Keratinocyte (primary cell): Measurements from ENCODE around the gene ART4.

Source experiments
- CTCF ChIP-seq, 3 experiments: IDR thresholded peaks in 1 of 3; conservative IDR thresholded peaks in 1 of 3; optimal IDR thresholded peaks in 1 of 3; 2 replicates in 2 of 3; 3 replicates in 1 of 3; pipeline versions ENCODE3 to v1.5.1; 2011; ENCODE audit warnings: low read length in 3 of 3, mild to moderate bottlenecking in 3 of 3, moderate library complexity in 2 of 3, control low read depth in 1 of 3, inconsistent platforms in 1 of 3; ENCODE audit not compliant: insufficient read depth in 2 of 3; ENCODE audit errors: extremely low read depth in 1 of 3
- EZH2 ChIP-seq: IDR thresholded peaks from one replicate; pipeline ENCODE4 v1.6.1; 2012; ENCODE audit warnings: inconsistent platforms, mild to moderate bottlenecking, low read length, moderate library complexity

GRCh38 chr12:14845350-14845750 is 2.0 kb upstream of the ART4 start:
- TF ChIP-seq CTCF (optimal IDR thresholded peaks at IDR 0.05 in 1 of 3, IDR thresholded peaks at IDR 0.05 in 1 of 3, conservative IDR thresholded peaks at IDR 0.05 in 1 of 3; ENCODE audit: extremely low read depth in 1 of 3, insufficient read depth in 2 of 3, low read length in 3 of 3): peak in 2 of 3 experiments; percentile 56 to 58
- TF ChIP-seq EZH2: no peak
